PFSK-1 (cell line): ENCODE results near the gene EXOC6B.

ENCODE experiments used
- POLR2AphosphoS5 ChIP-seq: IDR thresholded peaks from 2 replicates; pipeline ENCODE4 v1.6.1; 2012; ENCODE audit warnings: low read depth, mild to moderate bottlenecking, control low read depth, low read length, moderate library complexity
- SIN3A ChIP-seq: IDR thresholded peaks from 2 replicates; pipeline ENCODE4 v1.6.1; 2012; ENCODE audit warnings: mild to moderate bottlenecking, low read length, moderate library complexity, borderline replicate concordance; ENCODE audit not compliant: insufficient read depth

DNA sequence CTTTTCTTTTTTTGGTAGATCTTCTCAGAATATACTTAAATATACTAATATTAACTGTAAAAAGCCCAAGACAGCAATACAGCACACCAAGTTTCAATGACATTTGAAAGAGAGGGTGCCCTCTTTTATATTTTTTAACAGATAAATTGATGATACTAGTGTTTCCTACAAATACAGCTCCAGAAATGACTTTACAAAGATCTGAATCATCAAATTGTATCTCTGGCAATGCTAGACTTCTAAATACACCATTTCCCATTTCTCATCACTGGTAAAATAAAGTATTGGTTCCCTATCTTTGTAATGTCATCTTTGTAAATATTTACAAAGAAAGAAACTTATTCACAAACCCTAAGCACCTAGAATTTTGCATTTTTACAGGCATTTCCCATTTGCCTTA lies 281.3 kb downstream of the EXOC6B start:
- no peak for TF ChIP-seq POLR2AphosphoS5
- TF ChIP-seq SIN3A = no peak
